GM18499 (cell line): Measurements from ENCODE around the gene MNX1.

ENCODE experiments used
- ATAC-seq: cut with Tn5 transposase; IDR thresholded peaks from one replicate; pipeline ENCODE4 v1.9.1; 2021; ENCODE audit warnings: moderate number of reproducible peaks; ENCODE audit not compliant: insufficient read depth, unreplicated experiment

The MNX1 gene

DNA sequence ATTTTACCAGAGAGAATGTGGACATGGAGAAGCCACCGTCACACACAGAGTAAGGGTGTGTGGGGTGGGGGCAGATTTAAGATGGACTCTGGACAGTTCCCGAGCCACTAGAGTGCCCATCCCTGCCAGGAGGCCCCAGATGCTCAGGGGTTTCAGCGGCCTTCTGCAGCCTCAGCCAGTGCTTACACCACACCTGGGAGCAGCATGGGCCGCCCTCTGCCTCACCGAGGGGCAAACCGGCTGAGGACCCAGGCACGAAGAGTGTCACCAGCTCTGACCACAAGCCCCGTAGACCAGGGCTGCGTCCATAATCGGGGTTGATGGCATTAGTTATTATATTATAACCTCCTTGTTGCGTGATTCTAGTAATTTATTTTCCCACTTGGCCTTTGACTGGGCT, 6.7 kb upstream of the MNX1 start:
- no peak for ATAC-seq

GRCh38 chr7:157016352-157017041, 6.0 kb upstream of the MNX1 start:
- ATAC-seq: peak; percentile 77

GRCh38 chr7:157016024-157016351, 5.5 kb upstream of the MNX1 start:
- peak; percentile 2 for ATAC-seq

DNA sequence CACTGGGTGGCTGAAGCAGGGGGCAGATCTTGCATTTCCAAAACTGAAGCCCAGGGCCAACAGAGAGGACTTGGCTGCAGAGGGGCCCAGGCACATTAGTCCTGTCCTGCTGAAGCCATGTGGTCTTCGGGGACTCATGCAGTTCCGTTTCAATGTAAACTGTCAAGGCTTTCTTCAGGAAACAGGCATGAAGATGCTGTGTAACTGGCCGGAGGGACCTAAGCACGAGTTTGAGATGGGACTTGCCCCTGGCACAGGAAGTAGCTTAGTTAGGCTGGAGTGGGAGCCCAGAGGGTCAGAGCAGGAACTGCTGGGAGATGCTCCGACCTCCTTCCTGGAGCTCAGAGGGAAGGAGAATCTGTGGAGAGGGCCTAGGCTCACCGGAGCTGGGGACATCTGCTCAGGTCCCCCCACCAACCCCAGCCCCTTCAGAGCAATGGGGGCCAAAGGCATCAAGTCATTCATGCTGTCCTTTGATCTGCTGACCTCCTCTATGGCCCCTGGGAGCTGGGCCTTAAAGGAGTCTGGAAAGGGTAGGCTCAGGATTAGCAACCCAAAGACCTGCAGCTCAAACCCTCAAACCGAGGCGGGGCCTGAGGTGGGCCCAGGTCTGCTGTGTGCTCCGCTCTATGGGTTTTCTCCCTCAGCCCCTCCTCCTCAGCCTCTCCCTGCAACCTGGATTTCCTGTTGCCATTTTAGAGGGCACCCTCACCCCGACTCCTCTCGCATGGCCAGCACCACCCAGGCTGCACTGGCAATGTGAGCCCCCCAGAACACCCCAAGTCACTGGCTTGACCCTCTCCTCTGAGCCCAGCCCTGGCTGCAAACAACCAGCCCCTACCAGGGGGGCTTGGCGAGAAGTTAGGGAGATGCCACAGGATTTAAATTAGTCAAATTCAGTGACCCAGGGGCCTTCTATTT, 4.4 kb upstream of the MNX1 start:
- no peak for ATAC-seq

DNA sequence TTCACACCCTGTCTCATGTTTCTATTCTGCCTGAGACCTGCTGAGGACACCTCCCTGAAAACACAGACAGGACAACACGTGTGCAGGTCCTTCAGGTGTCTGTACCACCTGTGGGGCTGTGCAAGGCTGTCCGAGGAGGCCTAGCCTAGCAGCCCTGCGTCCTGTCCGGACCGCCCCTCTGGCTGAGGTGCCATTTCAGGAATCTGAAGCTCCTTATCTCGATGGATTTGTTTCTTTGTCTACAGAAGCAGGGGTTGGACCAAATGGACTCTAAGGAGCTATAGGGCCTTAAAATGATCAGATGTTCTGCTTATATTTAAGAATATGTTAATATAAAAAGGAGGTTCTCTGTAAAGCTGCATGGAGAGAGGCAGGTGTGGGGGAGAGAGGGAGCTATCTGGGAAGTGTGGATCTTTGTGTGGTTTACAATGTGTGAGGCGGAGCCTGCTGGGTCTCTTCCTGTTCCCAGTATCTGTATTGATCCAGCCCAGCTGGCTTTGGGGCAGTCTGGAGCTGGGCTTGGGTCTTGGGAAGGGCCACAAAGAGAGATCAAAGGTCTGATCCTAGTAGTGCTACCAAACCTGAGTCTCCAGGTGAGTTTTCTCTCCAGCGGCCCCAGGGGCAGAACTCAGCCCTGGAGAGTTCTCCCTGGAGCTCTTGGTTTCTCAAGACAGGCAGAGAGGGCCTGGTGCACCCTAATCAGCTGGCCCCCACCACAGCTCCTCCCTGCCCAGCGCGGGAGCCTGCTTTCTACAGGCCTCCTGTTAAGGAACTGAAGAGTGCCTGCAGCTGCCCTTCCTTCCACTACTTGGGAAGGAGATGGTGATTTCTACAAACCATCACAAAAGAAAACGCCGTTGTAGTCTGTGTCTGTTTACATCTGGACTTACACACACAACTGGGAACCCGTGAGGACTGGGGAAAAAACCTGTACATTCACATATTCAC, 3.4 kb upstream of the MNX1 start:
- ATAC-seq: no peak

DNA sequence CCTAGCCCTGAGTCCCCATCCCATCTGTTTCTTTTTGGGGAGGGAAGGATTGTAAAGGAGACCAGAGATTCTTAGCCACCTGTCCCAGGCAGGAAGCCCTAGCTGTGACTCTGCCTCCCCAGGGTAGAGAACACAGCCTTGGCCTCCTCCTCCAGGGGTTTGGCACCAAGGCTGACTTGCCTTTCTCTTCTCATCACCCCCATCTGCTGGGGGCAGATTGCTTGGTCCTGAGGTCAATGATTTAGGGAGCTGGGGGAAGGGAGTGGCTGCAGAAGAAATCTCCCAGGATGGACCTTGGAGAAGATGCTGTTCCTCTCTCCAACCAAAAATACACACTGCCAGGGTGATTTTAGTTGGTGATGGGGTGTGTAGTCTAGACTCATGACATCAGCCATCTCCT, 2.6 kb upstream of the MNX1 start:
- ATAC-seq: no peak

DNA sequence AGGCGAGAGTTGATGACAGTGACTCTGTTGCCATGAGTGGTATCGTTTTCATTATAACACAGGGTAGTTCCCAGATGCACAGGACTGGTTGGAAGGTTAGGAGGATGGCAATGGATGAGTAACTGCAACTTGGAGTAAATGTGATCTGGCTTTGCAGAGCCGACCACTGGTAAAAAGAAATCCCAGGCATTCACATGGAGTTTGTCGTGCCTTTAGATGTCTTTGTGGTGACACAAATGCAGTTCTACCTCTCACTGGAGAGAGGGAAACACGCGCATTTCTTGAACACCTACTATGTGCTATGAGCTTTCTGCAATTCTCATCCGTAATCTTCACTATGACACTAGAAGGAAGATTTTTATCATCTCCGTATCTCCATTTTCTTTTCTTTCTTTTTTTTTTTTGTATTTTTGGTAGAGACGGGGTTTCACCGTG, 1.7 kb upstream of the MNX1 start:
- no peak for ATAC-seq

- no peak for ATAC-seq
Observed at GRCh38 chr7:157011333-157012112, 1.1 kb upstream of the MNX1 start.

GRCh38 chr7:157009778-157010587, 480 bp downstream of the MNX1 start:
- ATAC-seq: no peak

DNA sequence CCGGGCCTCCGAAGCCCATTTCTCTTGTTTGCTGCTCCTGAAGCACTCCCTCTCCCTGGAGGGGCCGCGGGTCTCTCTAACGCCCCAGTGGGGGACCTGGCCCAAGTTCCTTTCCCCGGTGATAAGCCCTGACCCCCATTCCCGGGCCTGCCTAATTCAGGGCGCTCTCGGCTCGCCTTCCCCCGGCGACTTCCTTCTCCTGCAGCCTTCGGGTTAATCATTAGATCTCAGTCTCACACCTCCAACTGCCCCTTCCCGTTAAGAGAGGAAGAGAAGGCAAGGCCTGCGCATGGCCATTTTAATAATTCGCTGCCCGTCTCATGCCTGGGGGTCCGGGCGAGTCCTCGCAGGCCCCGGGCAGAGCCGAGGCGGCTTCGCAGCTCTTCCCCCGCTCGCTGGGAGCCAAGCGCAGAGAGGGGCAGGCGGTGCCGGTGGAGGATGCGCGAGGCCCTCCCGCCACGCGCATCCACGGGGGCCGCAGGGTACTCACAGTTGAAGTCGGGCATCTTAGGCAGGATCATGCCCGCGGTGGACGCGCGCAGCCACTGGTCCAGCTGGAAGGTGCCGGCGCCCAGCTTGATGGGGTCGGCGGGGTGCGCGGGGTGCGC, 1.2 kb downstream of the MNX1 start:
- ATAC-seq: no peak

DNA sequence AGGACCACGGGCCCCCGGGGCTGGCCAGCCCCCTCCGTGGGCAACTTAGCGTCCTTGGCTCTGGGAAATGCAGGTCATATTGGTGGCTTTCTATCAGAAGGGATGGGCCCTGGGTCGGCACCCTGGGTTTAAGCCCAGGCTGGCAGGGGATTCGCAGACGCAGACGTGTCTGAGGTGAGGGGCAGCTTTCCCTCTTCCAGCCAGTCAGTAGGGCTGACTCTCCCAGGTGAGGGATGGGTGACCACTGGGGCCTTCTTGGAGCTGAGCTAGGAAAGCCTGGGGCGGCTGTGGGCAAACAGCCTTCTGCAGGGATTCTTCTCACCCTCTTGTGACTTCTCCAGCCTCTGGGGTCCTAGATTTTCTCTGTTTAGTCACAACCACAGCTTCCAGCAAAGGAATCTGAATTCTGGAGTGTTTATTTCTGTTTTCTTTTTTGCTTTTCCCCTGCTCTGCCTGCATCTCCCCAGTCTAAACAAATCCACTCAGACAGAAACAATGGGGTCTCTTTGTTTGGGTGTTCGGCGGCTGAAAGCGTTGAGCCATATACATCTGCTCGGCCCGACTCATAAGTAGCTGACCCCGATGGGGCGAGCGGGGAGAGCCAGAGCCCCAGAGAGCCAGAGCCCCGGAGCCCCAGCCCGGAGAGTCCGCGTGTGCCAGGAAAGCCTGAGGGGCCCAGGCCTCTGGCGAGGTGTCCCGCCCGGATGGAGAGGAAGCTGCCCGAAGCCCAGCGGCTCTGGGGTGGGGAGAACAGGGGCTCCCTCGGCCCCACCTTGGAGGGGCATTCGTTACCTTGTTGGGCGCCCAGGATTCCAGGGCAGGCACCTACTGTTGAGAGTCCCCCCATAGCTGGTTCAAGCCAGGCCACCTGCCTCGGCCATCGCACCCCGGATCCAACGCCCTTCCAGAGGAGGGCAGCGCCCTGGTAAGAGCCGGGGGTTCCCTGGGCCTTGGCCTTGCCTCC, 2.0 kb downstream of the MNX1 start:
- ATAC-seq: no peak

GRCh38 chr7:157007470-157008066, 2.9 kb downstream of the MNX1 start:
- ATAC-seq: no peak

DNA sequence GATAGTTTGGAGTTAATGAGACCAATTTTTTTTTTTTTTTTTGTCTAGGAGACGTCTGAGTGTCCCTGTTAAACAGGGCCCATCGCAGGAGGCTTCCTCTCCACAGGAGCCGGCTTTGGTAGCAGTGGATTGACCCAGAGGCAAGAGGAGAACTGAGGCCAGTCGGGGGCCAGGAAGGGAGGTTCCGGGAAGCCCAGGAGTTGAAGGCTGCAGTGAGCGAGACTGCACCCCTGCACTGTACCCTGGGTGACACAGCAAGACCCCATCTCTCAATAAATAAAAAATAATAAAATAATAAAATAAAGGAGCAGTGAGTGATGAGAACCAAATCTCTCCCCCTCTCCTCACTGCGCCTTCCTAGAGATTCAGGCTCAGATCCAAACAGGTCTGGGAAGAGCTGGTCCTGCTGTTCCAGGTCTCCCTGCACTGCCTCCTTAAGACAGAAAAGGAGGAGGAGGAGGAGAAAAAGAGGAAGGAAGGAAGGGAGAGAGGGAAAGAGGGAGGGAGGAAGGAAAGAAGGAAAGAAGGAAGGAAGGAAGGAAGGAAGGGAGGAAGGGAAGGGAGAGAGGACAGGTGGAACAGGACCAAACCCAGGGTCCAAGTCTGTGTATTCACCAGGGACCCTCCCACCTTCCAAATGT, 3.5 kb downstream of the MNX1 start:
- ATAC-seq: no peak

DNA sequence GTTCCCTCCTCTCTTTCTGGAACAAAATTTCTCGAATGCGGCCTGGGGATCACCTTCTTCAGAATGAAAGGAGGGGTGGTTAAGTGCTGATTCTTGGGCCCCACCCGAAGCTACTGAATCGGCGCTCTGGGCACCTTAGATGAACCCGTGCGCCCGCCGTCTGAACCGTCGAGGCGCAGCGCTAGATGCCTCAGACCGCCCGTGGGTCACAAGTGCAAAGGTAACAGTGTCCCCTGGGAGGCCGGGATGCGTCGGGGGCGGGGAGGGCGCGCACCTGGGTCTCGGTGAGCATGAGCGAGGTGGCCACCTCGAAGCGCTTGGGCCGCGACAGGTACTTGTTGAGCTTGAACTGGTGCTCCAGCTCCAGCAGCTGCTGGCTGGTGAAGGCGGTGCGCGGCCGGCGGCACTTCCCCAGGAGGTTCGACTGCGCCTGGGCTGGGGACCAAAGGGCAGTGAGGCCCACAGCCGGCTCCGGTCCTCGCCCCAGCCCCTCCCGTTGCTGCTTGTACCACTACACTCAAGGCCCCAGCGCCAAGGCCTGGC, 4.2 kb downstream of the MNX1 start:
- ATAC-seq: no peak

DNA sequence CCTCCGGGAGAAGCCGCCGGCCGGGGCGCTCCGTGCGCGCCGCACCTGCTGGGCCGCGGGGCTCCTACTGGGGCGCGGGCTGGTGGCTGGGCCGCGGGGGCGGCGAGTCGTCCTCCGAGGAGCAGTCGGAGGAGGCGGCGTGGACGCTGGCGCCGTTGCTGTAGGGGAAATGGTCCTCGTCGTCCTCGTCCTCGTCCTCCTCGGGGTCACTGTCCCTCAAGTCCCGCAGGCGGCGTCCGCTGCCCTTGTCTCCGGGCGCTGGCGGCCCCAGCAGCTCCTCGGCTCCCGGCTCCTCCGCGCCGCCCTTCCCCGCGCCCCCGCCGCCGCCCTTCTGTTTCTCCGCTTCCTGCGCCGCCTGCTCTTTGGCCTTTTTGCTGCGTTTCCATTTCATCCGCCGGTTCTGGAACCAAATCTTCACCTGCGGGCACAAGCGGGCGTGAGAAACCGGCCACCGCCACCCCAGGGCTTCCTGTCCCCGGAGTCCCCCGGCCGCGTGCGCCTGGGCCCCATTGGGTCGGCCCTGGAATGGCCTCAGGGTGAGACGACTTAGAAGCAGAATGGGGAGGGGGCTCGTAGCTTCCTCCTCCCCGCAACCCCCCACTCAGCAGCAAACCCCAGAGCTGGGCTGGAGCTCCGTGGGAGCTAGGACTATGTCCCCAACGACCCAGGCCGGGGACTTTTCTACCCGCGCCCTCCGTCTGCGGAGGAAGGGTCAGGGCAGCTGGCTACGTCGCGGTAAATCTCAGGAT, 4.8 kb downstream of the MNX1 start:
- ATAC-seq: no peak
